SU-DHL-6 (cell line): ENCODE data around the gene NAIF1.

Experiments used
- H2AFZ ChIP-seq: fragments of 200-600 bp; sonication (generic); 2 replicates; pipeline ENCODE4 v1.6.1; 2014; ENCODE audit warnings: low read depth, mild to moderate bottlenecking, moderate library complexity, mixed read lengths, antibody characterized with exemption, low read length; ENCODE audit not compliant: severe bottlenecking
- H3F3A ChIP-seq: fragments of 200-600 bp; shearing (Covaris generic); 2 replicates; pipeline ENCODE4 v1.6.0; 2016; ENCODE audit warnings: antibody characterized with exemption, mild to moderate bottlenecking; ENCODE audit not compliant: insufficient read depth
- H3K27ac ChIP-seq: fragments of 200-600 bp; sonication (generic); 2 replicates; pipeline ENCODE4 v1.5.1; 2016; ENCODE audit warnings: low read depth, mild to moderate bottlenecking, low read length, moderate library complexity, mixed read lengths
- H3K27me3 ChIP-seq: fragments of 200-600 bp; sonication (generic), shearing (Covaris generic); 2 replicates; pipeline ENCODE4 v1.6.0; 2014; ENCODE audit warnings: mild to moderate bottlenecking, low read length
- H3K36me3 ChIP-seq: fragments of 200-600 bp; sonication (generic); 2 replicates; pipeline ENCODE4 v1.6.1; 2014; ENCODE audit warnings: mild to moderate bottlenecking, low read length, mixed read lengths
- H3K4me2 ChIP-seq: fragments of 300-600, 200-600 bp; shearing (Covaris generic), sonication (generic); 2 replicates; pipeline ENCODE4 v1.6.0; 2014; ENCODE audit warnings: low read length, low read depth, mild to moderate bottlenecking; ENCODE audit not compliant: poor library complexity, severe bottlenecking
- H3K4me3 ChIP-seq: fragments of 200-600 bp; sonication (generic); 2 replicates; pipeline ENCODE4 v1.5.1; 2014; ENCODE audit warnings: antibody characterized with exemption, low read length, mild to moderate bottlenecking, mixed read lengths; ENCODE audit not compliant: insufficient read depth, poor library complexity, severe bottlenecking
- H3K79me2 ChIP-seq: fragments of 200-600 bp; sonication (generic); 2 replicates; pipeline ENCODE4 v1.6.1; 2014; ENCODE audit warnings: mild to moderate bottlenecking, low read length, moderate library complexity; ENCODE audit not compliant: insufficient read depth
- H3K9ac ChIP-seq: fragments of 200-600 bp; sonication (generic); 2 replicates; pipeline ENCODE4 v1.7.0; 2014; ENCODE audit warnings: mild to moderate bottlenecking, low read length
- H3K9me2 ChIP-seq: fragments of 200-600 bp; sonication (generic); replicated peaks from 2 replicates; pipeline ENCODE4 v1.6.1; 2014; ENCODE audit warnings: low read length; ENCODE audit not compliant: insufficient read depth
- H3K9me3 ChIP-seq: fragments of 200-600 bp; sonication (generic); 2 replicates; pipeline ENCODE4 v1.6.1; 2014; ENCODE audit warnings: low read length, mixed read lengths; ENCODE audit not compliant: insufficient read depth
- H4K20me1 ChIP-seq: fragments of 200-600 bp; sonication (generic); 2 replicates; pipeline ENCODE4 v1.6.1; 2014; ENCODE audit warnings: low read depth, mild to moderate bottlenecking, antibody characterized with exemption, low read length, moderate library complexity, mixed read lengths
- CTCF ChIP-seq: fragments of 200-600 bp; sonication (generic); IDR thresholded peaks from one replicate; pipeline ENCODE4 v1.5.1; 2017; ENCODE audit warnings: antibody characterized with exemption, mild to moderate bottlenecking, low read length, moderate library complexity; ENCODE audit not compliant: insufficient read depth, poor library complexity, severe bottlenecking
- EZH2phosphoT487 ChIP-seq: fragments of 200-600 bp; sonication (generic), shearing (Covaris generic); conservative IDR thresholded peaks from 2 replicates; pipeline ENCODE4 v1.6.1; 2018; ENCODE audit warnings: mild to moderate bottlenecking, antibody characterized with exemption, low read length, moderate library complexity, mixed read lengths

The NAIF1 gene

DNA sequence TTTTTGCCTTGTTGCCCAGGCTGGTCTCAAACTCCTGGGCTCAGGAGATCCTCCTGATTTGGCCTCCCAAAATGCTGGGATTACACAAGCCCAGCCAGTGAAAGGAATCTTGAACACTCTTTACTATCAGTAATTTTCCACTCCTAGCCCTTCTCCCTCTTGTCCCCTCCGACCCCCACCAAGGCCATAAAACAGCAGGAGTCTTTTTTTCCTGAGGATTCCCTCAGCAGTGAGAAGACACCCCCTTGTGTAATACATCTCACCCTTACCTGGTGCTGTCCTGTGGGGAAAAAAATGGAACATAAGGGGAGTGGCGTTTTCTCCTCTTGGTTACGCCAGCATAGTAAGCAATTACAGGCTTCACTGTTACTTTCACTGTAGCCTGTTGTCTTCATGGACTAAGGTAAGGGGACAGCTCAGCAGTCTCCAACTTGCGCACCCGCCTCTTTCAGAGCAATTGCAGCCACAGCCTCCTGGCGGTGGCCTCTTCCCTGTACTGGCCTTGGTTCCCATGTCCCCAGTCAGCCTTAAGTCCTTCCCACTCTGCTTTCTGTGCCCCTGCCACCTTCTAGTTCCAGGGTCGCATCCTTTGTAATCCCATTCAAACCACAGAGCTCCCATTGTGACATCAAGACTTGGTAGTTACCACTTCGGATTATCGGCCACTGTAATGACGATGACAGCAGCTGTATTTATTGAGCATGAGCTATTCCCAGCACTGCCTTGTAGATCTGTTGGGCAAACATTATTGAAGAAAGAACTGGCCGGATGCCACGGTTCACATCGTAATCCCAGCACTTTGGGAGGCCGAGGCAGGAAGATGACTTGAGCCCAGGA is 10.0 kb downstream of the NAIF1 start:
- Histone ChIP-seq H3K36me3 (no peaks in the 10 kb centered on the region), H3K27me3 (no peaks in the 10 kb centered on the region), H3K9me3 (no peaks in the 10 kb centered on the region), H3K79me2 (no peaks in the 10 kb centered on the region), H3K9me2 (no peaks in the 10 kb centered on the region), H4K20me1 (no peaks in the 10 kb centered on the region), H2AFZ (no peak overlapping the region), H3F3A (0 out of 2 replicates have a peak, but pooled peaks cover 3% of the 10 kb centered on the region), H3K4me3 (no peak overlapping the region), H3K4me2 (no peak overlapping the region), H3K27ac (no peak overlapping the region), H3K9ac (no peak overlapping the region)
- TF ChIP-seq EZH2phosphoT487 (no peak), CTCF (no peak)

- H3K9me2 ChIP-seq = no peaks in the 10 kb centered on the region
- no peaks in the 10 kb centered on the region for H3K79me2 ChIP-seq
- H3K27ac ChIP-seq = no peak overlapping the region
- no peaks in the 10 kb centered on the region for H3K36me3 ChIP-seq
- no peaks in the 10 kb centered on the region for H3K27me3 ChIP-seq
- H3F3A ChIP-seq = 0 out of 2 replicates have a peak, but pooled peaks cover 3% of the 10 kb centered on the region
- H4K20me1 ChIP-seq = no peaks in the 10 kb centered on the region
- no peak overlapping the region for H3K4me2 ChIP-seq
- no peak overlapping the region for H3K4me3 ChIP-seq
- H2AFZ ChIP-seq = no peak overlapping the region
- TF ChIP-seq CTCF (no peak), EZH2phosphoT487 (no peak)
- H3K9me3 ChIP-seq = no peaks in the 10 kb centered on the region
- no peak overlapping the region for H3K9ac ChIP-seq
Observed at GRCh38 chr9:128056086-128056485, 11.0 kb downstream of the NAIF1 start.

GRCh38 chr9:128055344-128056040 is 11.6 kb downstream of the NAIF1 start:
- no peaks in the 10 kb centered on the region for H4K20me1 ChIP-seq
- no peak overlapping the region for H3K9ac ChIP-seq

DNA sequence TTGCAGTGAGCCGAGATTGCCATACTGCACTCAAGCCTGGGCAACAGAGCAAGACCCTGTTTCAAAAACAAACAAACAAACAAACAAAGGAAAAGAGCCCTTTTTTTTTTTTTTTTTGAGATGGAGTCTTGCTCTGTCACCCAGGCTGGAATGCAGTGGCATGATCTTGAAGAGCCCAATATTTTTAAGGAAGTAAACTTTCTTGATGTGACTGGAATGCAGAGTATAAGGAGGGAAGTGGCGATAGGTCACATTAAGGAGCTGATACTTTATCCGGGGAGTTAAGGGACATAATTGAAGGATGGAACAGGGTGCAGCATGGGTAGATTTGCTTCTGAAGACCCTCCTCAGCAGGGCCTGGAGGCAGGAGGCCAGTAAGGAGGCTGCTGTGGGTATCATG is 13.0 kb downstream of the NAIF1 start:
- no peak overlapping the region for H3K4me2 ChIP-seq
- no peak overlapping the region for H3K27ac ChIP-seq
- H3K9ac ChIP-seq = no peak overlapping the region
- no peaks in the 10 kb centered on the region for H3K36me3 ChIP-seq
- no peaks in the 10 kb centered on the region for H3K27me3 ChIP-seq
- H4K20me1 ChIP-seq = no peaks in the 10 kb centered on the region
- no peak overlapping the region for H2AFZ ChIP-seq
- H3F3A ChIP-seq = 0 out of 2 replicates have a peak, but pooled peaks cover 3% of the 10 kb centered on the region
- no peaks in the 10 kb centered on the region for H3K9me2 ChIP-seq
- H3K9me3 ChIP-seq = no peaks in the 10 kb centered on the region
- TF ChIP-seq EZH2phosphoT487 = no peak
- no peak for TF ChIP-seq CTCF
- no peak overlapping the region for H3K4me3 ChIP-seq
- H3K79me2 ChIP-seq = no peaks in the 10 kb centered on the region

More at GRCh38 chr9:128055344-128056040, 11.6 kb downstream of the NAIF1 start:
- H3K36me3 ChIP-seq = no peaks in the 10 kb centered on the region
- H3K27me3 ChIP-seq = no peaks in the 10 kb centered on the region
- H3K9me3 ChIP-seq = no peaks in the 10 kb centered on the region
- H2AFZ ChIP-seq = no peak overlapping the region
- TF ChIP-seq EZH2phosphoT487 = no peak
- no peaks in the 10 kb centered on the region for H3K9me2 ChIP-seq
- H3K79me2 ChIP-seq = no peaks in the 10 kb centered on the region
- no peak overlapping the region for H3K4me2 ChIP-seq
- no peak overlapping the region for H3K27ac ChIP-seq
- H3F3A ChIP-seq = 0 out of 2 replicates have a peak, but pooled peaks cover 3% of the 10 kb centered on the region
- H3K4me3 ChIP-seq = no peak overlapping the region
